CD4-positive, alpha-beta memory T cell (primary cell): Measurements from ENCODE around the gene CDKN2D. TPM values are rescaled to one million over a fixed set of nuclear protein-coding genes. Genes with fewer than 3 reads are reported as not detected.
"Not testable (repeated sequence)": the region's sequence is repeated elsewhere in the genome, so short reads cannot be mapped to it uniquely, and the experiment has no call there.

ENCODE experiments used
- CTCF ChIA-PET: fragments of 350-600 bp; sonication (Branson Sonifier 250); formaldehyde crosslinking; loops from one replicate; lab custom pipeline; 2021; ENCODE audit warnings: inconsistent platforms; ENCODE audit not compliant: partially characterized antibody; lab: Charles Lee
- POLR2A ChIA-PET: fragments of 350-600 bp; sonication (Branson Sonifier 250); formaldehyde crosslinking; loops from one replicate; lab custom pipeline; 2021; ENCODE audit not compliant: partially characterized antibody; lab: Charles Lee
- DNase-seq, 5 donors: peaks; one replicate each; pipeline versions ENCODE4 v3.0.0 to v3.0.0-alpha.2; 2020 to 2022; ENCODE audit warnings: mixed read lengths in 1 of 5
- H3K27ac ChIP-seq: one replicate; pipeline ENCODE4 v1.7.0; 2013; ENCODE audit warnings: low read depth, low read length
- H3K27me3 ChIP-seq: 2 replicates; pipeline ENCODE4 v1.7.0; 2013; ENCODE audit warnings: mild to moderate bottlenecking, low read length, moderate library complexity; ENCODE audit not compliant: insufficient read depth
- H3K36me3 ChIP-seq: 2 replicates; pipeline ENCODE4 v1.7.0; 2013; ENCODE audit warnings: mild to moderate bottlenecking, low read length, moderate library complexity; ENCODE audit not compliant: insufficient read depth
- H3K4me1 ChIP-seq: 2 replicates; pipeline ENCODE4 v1.7.0; 2013; ENCODE audit warnings: mild to moderate bottlenecking, low read length, moderate library complexity; ENCODE audit not compliant: insufficient read depth
- H3K4me3 ChIP-seq, 2 donors: one replicate each; pipeline ENCODE4 v1.7.0; 2013; ENCODE audit warnings: low read length in 2 of 2, mild to moderate bottlenecking in 1 of 2
- H3K9me3 ChIP-seq, 2 donors: one replicate each; pipeline ENCODE4 v1.7.0; 2013; ENCODE audit warnings: low read length in 2 of 2, control low read depth in 1 of 2; ENCODE audit not compliant: control insufficient read depth in 1 of 2
- H3K27ac Mint-ChIP-seq, 7 donors: one replicate each; pipeline ENCODE4 v1.8.0; 2020 to 2021; ENCODE audit warnings: mixed read lengths in 7 of 7, mild to moderate bottlenecking in 6 of 7, inconsistent platforms in 3 of 7, moderate library complexity in 3 of 7
- H3K27me3 Mint-ChIP-seq, 2 donors: one replicate each; pipeline ENCODE4 v1.8.0; 2020 to 2021; ENCODE audit warnings: mixed read lengths in 2 of 2
- H3K36me3 Mint-ChIP-seq, 2 donors: one replicate each; pipeline ENCODE4 v1.8.0; 2020 to 2021; ENCODE audit warnings: mixed read lengths in 2 of 2, inconsistent platforms in 1 of 2, mild to moderate bottlenecking in 1 of 2
- H3K4me1 Mint-ChIP-seq, 4 donors: one replicate each; pipeline ENCODE4 v1.8.0; 2020 to 2021; ENCODE audit warnings: mixed read lengths in 4 of 4, mild to moderate bottlenecking in 1 of 4
- H3K4me3 Mint-ChIP-seq, 8 donors: one replicate each; pipeline ENCODE4 v1.8.0; 2020 to 2021; ENCODE audit warnings: mixed read lengths in 8 of 8, mild to moderate bottlenecking in 7 of 8, moderate library complexity in 6 of 8, inconsistent platforms in 3 of 8
- H3K9me3 Mint-ChIP-seq, 8 donors: one replicate each; pipeline ENCODE4 v1.8.0; 2020 to 2021; ENCODE audit warnings: mixed read lengths in 8 of 8, mild to moderate bottlenecking in 5 of 8, inconsistent platforms in 3 of 8, moderate library complexity in 1 of 8
- intact Hi-C: fragments of 100-400 bp; cut with micrococcal nuclease; formaldehyde crosslinking; loops from one replicate; pipeline ENCODE4 v1.15.1; 2023
- polyA plus RNA-seq, 2 donors: library from polyadenylated mRNA; unstranded; fragments of 300-500 nt; fragmentation: Illumina TruSeq; gene quantifications; one replicate each; pipeline ENCODE4 v1.2.3, GENCODE V29; 2021
- total RNA-seq, 2 experiments: library from RNA; stranded (reverse); gene quantifications; one replicate each; pipeline ENCODE4 v1.2.3, GENCODE V29; 2021

CDKN2D gene
- total and polyA plus RNA-seq, 4 experiments from 2014 or later = 25.6 to 159 (median 79.4) TPM

DNA sequence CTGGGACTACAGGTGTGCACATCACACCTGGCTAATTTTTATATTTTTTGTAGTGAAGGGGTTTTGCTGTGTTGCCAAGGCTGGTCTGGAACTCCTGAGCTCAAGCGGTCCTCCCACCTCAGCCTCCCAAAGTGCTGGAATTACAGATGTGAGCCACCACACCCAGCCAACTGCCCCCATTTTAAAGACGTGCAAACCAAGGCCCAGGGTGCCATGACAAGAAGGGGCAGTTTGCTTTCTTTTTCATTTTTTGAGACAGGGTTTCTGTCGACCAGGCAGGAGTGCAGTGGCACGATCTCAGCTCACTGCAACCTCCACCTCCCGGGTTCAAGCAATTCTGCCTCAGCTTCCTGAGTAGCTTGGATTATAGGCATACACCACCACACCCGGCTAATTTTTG lies 5.0 kb upstream of the CDKN2D start:
- H3K9me3 Mint-ChIP-seq, H3K4me3 Mint-ChIP-seq, H3K27me3 ChIP-seq, H3K27ac Mint-ChIP-seq, DNase-seq, H3K27me3 Mint-ChIP-seq, H3K9me3 ChIP-seq, H3K36me3 Mint-ChIP-seq, H3K36me3 ChIP-seq, intact Hi-C loops, H3K27ac ChIP-seq, H3K4me3 ChIP-seq: not testable (repeated sequence)
- peaks cover 5 to 15% (median 12%) of the 10 kb centered on the region in 4 donors for H3K4me1 Mint-ChIP-seq
- peaks cover 12% of the 10 kb centered on the region for H3K4me1 ChIP-seq
- POLR2A ChIA-PET = interaction anchor here (2.4 kb wide), 1 partner anchor 21 kb away, joined by 13 read pairs; no protein-coding TSS in a partner anchor
- CTCF ChIA-PET = interaction anchor here (0.7 to 5.6 kb wide), 12 partner anchors 15 to 126 kb away, joined by 3 to 51 read pairs (median 4); partner anchors contain the start of gene ATG4D

DNA sequence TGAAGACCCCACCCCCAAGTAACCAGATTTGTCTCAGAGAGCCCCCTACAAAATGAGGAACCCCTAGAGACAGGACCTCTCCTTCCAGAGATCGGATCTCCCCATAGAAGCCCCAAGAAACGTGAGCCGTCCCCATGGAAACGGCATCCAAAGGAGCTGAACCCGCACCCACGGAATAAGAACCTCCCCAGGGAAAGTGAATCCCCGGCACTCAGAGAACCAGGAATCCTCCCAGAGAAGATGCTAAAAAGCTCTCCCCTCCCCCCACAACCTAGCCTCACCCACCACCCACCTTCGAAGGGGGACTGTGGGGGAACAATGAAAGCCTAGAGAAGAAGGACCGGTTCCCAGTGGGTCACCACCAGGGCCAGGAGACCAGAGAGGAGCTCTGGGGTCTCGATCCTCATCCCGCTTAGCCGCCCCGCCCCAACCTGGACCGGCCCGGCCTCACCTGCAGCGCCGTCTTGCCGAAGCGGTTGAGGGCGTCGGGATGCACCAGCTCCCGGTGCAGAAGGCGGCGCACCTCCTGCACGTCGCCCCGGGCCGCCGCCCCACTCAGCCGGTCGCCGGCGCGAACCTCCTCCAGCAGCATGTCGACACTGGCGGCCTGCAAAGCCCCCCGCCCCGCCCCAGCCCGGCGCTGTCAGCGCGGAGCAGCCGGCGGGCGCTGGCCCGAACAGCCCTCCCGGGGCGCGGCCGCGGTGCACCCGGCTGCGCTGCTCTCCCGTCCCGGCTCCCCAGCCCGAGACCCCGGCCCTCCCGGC lies 535 bp downstream of the CDKN2D start:
- Mint-ChIP-seq H3K4me1 (peaks cover 25 to 58% (median 36%) of the 10 kb centered on the region in 4 donors), H3K27ac (peak overlapping the region; percentile 95 to 99 (median 98)), H3K27me3 (no peaks in the 10 kb centered on the region), H3K4me3 (peak overlapping the region; percentile 90 to 99 (median 98)), H3K9me3 (peaks cover 0 to 2% (median 0%) of the 10 kb centered on the region in 8 donors), H3K36me3 (peaks cover 10 to 28% of the 10 kb centered on the region in 2 donors)
- intact Hi-C loops = loop anchor here (2.0 to 5.0 kb wide), 4 partner anchors 34 to 304 kb away; partner anchors contain the start of gene CARM1
- H3K27me3 ChIP-seq = no peaks in the 10 kb centered on the region
- no peaks in the 10 kb centered on the region for H3K9me3 ChIP-seq
- peaks cover 40% of the 10 kb centered on the region for H3K4me1 ChIP-seq
- ChIA-PET CTCF (interaction anchor here (1.0 to 1.7 kb wide), 8 partner anchors 11 to 165 kb away, joined by 3 to 7 read pairs (median 4); partner anchors contain the start of gene CDC37), POLR2A (interaction anchor here (0.6 to 10.2 kb wide), 18 partner anchors 8 to 268 kb away, joined by 3 to 128 read pairs (median 4); partner anchors contain the start of genes ATG4D, KEAP1, QTRT1 and S1PR5)
- peak overlapping the region; percentile 92 to 97 for H3K4me3 ChIP-seq
- H3K36me3 ChIP-seq = no peaks in the 10 kb centered on the region
- DNase-seq = peak in 2 of 5 donors; percentile 19 to 75
- peak overlapping the region; percentile 94 for H3K27ac ChIP-seq

DNA sequence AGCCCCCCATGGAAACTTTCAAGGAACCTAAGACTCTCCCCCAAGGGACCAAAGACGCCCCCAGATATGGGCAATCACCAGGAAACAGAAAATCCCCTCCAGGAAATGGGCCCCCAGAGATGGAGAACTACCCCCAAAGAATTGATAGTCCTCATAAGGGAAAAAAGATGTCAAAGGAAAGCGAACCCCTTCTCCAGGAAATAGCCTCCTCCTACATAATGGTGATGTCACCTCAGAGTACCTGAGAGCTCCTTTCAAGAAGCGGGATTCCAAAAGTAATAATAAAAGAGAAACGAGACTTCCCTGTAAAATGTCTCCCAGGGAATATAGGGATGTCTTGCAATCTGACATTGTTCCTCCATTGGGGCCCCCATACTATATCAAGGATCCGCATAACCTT lies 1.1 kb downstream of the CDKN2D start:
- peaks cover 40% of the 10 kb centered on the region for H3K4me1 ChIP-seq
- H3K4me1 Mint-ChIP-seq = peaks cover 25 to 57% (median 37%) of the 10 kb centered on the region in 4 donors

DNA sequence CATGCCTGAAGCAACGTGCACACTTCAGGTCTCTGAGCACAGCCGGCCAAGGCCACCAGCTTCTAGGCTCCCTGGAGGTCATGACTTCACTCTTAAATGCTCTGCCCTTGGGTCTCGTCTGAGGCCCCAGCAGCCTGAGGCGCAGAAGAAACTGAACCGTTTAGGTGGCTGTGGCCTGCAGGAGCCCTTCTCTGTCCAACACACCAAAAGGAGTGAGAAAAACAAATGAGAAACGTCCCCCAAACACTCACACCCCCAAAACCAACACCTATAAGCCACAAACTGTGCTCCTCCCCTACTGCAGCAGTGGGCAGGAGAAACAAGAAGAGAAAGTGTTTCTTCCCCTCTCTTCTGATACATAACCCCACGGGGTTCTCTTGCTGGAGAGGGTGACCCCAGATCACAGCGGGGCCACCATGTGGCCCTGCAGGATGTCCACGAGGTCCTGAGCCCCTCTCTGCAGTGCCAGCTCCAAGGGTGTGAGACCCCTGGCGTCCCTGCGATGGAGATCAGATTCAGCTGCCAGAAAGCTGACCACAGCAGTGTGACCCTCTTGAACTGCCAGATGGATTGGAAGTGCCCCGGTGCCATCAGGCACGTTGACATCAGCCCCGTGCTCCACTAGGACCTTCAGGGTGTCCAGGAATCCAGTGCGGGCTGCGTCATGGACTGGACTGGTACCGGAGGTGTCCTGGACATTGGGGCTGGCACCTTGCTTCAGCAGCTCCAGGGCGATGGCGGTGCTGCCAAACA lies 1.9 kb downstream of the CDKN2D start:
- Histone ChIP-seq H3K4me3 (peak overlapping the region; percentile 92 to 97), H3K27ac (peak overlapping the region; percentile 94), H3K27me3 (no peaks in the 10 kb centered on the region), H3K36me3 (no peaks in the 10 kb centered on the region), H3K9me3 (no peaks in the 10 kb centered on the region), H3K4me1 (peaks cover 37% of the 10 kb centered on the region)
- ChIA-PET POLR2A (interaction anchor here (0.6 to 10.2 kb wide), 25 partner anchors 10 to 424 kb away, joined by 3 to 128 read pairs (median 4); partner anchors contain the start of genes ATG4D, CARM1, DNM2 and KEAP1), CTCF (interaction anchor here (0.6 to 1.7 kb wide), 8 partner anchors 8 to 63 kb away, joined by 3 to 7 read pairs (median 4); partner anchors contain the start of gene KEAP1)
- peak overlapping the region; percentile 90 to 99 (median 98) for H3K4me3 Mint-ChIP-seq
- DNase-seq = peak; percentile 69 to 79 (median 72)
- peaks cover 22 to 50% (median 33%) of the 10 kb centered on the region in 4 donors for H3K4me1 Mint-ChIP-seq
- peak overlapping the region; percentile 95 to 99 (median 98) for H3K27ac Mint-ChIP-seq
- peaks cover 10 to 30% of the 10 kb centered on the region in 2 donors for H3K36me3 Mint-ChIP-seq
- peaks cover 0 to 2% (median 0%) of the 10 kb centered on the region in 8 donors for H3K9me3 Mint-ChIP-seq
- intact Hi-C loops = loop anchor here (1.0 to 5.0 kb wide), 5 partner anchors 13 to 305 kb away; partner anchors contain the start of genes CARM1 and ILF3
- no peaks in the 10 kb centered on the region for H3K27me3 Mint-ChIP-seq

More for the DNA sequence above, 1.1 kb downstream of the CDKN2D start:
- no peaks in the 10 kb centered on the region for H3K27me3 ChIP-seq
- no peaks in the 10 kb centered on the region for H3K36me3 ChIP-seq
- no peaks in the 10 kb centered on the region for H3K27me3 Mint-ChIP-seq
- H3K9me3 ChIP-seq = no peaks in the 10 kb centered on the region
- H3K27ac ChIP-seq = peak overlapping the region; percentile 94
- intact Hi-C loops = loop anchor here (2.0 to 5.0 kb wide), 4 partner anchors 35 to 305 kb away; partner anchors contain the start of gene CARM1
- H3K9me3 Mint-ChIP-seq = peaks cover 0 to 2% (median 0%) of the 10 kb centered on the region in 8 donors
- ChIA-PET POLR2A (interaction anchor here (0.9 to 10.2 kb wide), 16 partner anchors 9 to 268 kb away, joined by 3 to 128 read pairs (median 8); partner anchors contain the start of genes ATG4D, KEAP1, QTRT1 and TMED1), CTCF (interaction anchor here (0.6 to 1.7 kb wide), 9 partner anchors 11 to 64 kb away, joined by 3 to 7 read pairs (median 4); partner anchors contain the start of gene KEAP1)
- peaks cover 10 to 29% of the 10 kb centered on the region in 2 donors for H3K36me3 Mint-ChIP-seq
- peak overlapping the region; percentile 90 to 99 (median 98) for H3K4me3 Mint-ChIP-seq
- H3K4me3 ChIP-seq = peak overlapping the region; percentile 92 to 97
- peak overlapping the region; percentile 95 to 99 (median 98) for H3K27ac Mint-ChIP-seq
- no peak for DNase-seq

DNA sequence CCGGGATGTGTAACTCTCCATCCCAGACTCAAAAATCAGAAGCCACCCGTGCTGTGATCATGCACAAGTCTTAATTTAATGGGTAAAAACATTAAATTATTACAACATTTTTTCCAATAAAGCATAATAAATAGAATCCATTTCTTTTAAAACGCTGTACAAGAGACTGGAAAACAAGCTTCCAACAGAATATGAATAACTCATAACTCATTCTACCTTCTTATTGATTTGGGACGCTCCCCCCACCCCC lies 2.4 kb downstream of the CDKN2D start:
- no peaks in the 10 kb centered on the region for H3K27me3 ChIP-seq
- Mint-ChIP-seq H3K36me3 (peaks cover 10 to 34% of the 10 kb centered on the region in 2 donors), H3K27ac (peak overlapping the region; percentile 95 to 99 (median 98)), H3K4me1 (peaks cover 22 to 50% (median 33%) of the 10 kb centered on the region in 4 donors), H3K9me3 (peaks cover 0 to 2% (median 0%) of the 10 kb centered on the region in 8 donors), H3K27me3 (no peaks in the 10 kb centered on the region), H3K4me3 (peak overlapping the region; percentile 90 to 99 (median 98))
- ChIA-PET POLR2A (interaction anchor here (0.6 to 10.2 kb wide), 19 partner anchors 12 to 423 kb away, joined by 3 to 128 read pairs (median 4); partner anchors contain the start of genes ATG4D, CARM1, DNM2 and QTRT1), CTCF (interaction anchor here (0.7 to 1.3 kb wide), 3 partner anchors 9 to 63 kb away, joined by 3 to 4 read pairs (median 4); partner anchors contain the start of gene KEAP1)
- intact Hi-C loops = loop anchor here (1.0 to 5.0 kb wide), 5 partner anchors 12 to 306 kb away; partner anchors contain the start of genes CARM1 and ILF3
- H3K27ac ChIP-seq = peak overlapping the region; percentile 94
- no peak for DNase-seq
- H3K4me1 ChIP-seq = peaks cover 37% of the 10 kb centered on the region
- H3K4me3 ChIP-seq = peak overlapping the region; percentile 92 to 97
- H3K9me3 ChIP-seq = no peaks in the 10 kb centered on the region
- no peaks in the 10 kb centered on the region for H3K36me3 ChIP-seq
